ENCODE measurements around the gene CIPC. TPM values are rescaled to one million over a fixed set of nuclear protein-coding genes. Genes with fewer than 3 reads are reported as not detected.

The CIPC gene
- total and polyA plus RNA-seq, 8 donors: 18.6 to 24.3 (median 21.8) TPM

DNA sequence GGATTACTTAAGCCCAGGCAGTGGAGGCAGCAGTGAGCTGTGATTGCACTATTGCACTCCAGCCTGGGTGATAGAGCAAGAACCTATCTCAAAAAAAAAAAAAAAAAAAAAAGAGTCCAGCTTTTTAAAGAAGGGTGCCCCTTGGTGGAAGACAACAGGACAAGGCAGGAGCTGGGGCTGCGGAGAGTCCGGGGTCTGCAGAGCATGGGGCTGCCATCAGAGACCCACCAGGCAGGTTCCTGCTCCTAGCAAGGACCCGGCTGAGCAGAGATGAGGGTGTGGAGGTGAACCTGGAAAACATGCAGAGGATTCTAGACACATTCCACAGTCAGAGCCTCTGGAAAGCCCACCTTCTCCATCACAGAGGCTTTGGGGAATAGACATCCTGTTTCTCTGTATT lies 21.0 kb upstream of the CIPC start:
- peaks cover 0 to 4% of the 10 kb centered on the region in 2 donors for H3K9me3 ChIP-seq

DNA sequence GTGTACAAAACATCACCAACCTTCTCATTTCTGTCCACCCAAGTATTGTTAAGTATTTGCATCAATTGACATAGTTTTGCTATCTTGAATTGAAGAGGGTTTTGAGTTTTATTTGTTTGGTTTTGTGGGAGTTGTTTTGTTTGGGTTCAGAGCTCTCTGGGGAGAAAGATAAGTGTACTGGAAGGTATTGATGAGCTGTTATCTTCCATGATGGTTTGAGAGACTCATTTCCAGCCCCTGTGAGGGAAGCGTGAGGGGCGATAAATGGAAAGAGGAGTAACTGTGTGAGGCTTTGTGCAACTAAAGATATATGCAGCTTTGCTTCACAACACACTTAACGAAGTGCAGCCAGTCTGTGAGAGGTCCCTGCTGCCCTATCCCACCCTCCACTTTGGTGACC lies 15.7 kb upstream of the CIPC start:
- intact Hi-C loops (cut with DNase I): no loop called here
- no peak overlapping the region for H3K4me3 ChIP-seq
- ATAC-seq: no peak

More for the DNA sequence above, 21.0 kb upstream of the CIPC start:
- Histone ChIP-seq H3K4me3 (no peak overlapping the region), H3K36me3 (no peaks in the 10 kb centered on the region), H3K27me3 (no peaks in the 10 kb centered on the region), H3K27ac (peak overlapping the region; percentile 83 to 85), H3K4me1 (peaks cover 10 to 34% of the 10 kb centered on the region in 2 donors)
- intact Hi-C loops (cut with DNase I): no loop called here
- DNase-seq (no peak), ATAC-seq (no peak)
- TF ChIP-seq, protein P1, sequence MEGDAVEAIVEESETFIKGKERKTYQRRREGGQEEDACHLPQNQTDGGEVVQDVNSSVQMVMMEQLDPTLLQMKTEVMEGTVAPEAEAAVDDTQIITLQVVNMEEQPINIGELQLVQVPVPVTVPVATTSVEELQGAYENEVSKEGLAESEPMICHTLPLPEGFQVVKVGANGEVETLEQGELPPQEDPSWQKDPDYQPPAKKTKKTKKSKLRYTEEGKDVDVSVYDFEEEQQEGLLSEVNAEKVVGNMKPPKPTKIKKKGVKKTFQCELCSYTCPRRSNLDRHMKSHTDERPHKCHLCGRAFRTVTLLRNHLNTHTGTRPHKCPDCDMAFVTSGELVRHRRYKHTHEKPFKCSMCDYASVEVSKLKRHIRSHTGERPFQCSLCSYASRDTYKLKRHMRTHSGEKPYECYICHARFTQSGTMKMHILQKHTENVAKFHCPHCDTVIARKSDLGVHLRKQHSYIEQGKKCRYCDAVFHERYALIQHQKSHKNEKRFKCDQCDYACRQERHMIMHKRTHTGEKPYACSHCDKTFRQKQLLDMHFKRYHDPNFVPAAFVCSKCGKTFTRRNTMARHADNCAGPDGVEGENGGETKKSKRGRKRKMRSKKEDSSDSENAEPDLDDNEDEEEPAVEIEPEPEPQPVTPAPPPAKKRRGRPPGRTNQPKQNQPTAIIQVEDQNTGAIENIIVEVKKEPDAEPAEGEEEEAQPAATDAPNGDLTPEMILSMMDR (IDR thresholded peaks at IDR 0.05): no peak

DNA sequence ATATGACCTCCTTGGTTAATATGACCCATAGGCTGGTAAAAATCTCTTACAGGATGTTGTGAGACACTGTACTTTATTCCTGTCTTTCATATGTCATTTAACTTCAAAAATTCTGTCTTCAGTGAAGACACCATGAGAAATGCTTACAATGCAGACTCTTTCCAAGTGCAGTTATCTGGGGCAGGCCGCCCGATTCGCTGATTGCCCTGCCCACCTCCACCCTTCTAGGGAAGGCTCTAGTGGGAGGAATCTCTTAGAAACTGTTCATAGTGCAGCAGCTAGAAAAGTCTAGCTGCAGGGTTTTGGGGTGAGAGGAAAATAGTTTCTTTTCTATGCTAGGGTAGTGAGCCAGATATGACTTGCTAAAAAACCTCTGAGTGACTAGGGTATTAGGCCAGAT lies 15.0 kb upstream of the CIPC start:
- Histone ChIP-seq H3K27me3 (no peaks in the 10 kb centered on the region), H3K9me3 (peaks cover 0 to 4% of the 10 kb centered on the region in 2 donors), H3K4me1 (peaks cover 0 to under 1% of the 10 kb centered on the region in 2 donors), H3K4me3 (no peak overlapping the region), H3K27ac (no peak overlapping the region), H3K36me3 (no peaks in the 10 kb centered on the region)
- no peak for DNase-seq
- no peak for ATAC-seq
- TF ChIP-seq, protein P1 (IDR thresholded peaks at IDR 0.05): no peak
- intact Hi-C loops (cut with DNase I): no loop called here

More for the DNA sequence above, 15.7 kb upstream of the CIPC start:
- Histone ChIP-seq H3K27ac (no peak overlapping the region), H3K4me1 (peaks cover 0 to 7% of the 10 kb centered on the region in 2 donors), H3K27me3 (no peaks in the 10 kb centered on the region), H3K9me3 (peaks cover 0 to 4% of the 10 kb centered on the region in 2 donors), H3K36me3 (no peaks in the 10 kb centered on the region)
- DNase-seq: no peak
- TF ChIP-seq, protein P1 (IDR thresholded peaks at IDR 0.05): no peak

DNA sequence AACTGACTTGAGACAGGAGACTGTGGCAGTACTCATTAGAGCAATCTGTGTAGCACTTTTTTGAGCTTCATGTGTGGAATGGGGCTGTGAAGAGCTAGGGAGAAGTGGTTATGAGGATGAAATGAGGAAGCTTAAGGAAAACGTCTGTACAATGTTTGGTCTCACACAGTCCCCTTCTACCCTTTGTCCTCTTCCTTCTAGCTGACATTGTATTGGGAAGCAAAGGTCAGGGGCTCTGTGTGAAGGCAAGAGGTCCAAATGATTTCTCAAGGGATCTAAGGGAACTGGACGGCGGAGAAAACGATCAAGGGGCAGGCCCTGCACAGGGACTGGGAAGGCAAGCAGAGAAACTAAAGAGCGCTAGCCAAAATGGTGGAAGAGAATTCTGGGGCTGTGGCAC lies 13.1 kb upstream of the CIPC start:
- H3K27ac ChIP-seq: no peak overlapping the region
- H3K9me3 ChIP-seq: peaks cover 0 to 2% of the 10 kb centered on the region in 2 donors
- intact Hi-C loops (cut with DNase I): no loop called here
- no peaks in the 10 kb centered on the region for H3K27me3 ChIP-seq
- H3K36me3 ChIP-seq: no peaks in the 10 kb centered on the region
- ATAC-seq: no peak
- TF ChIP-seq, protein P1 (IDR thresholded peaks at IDR 0.05): no peak
- no peak overlapping the region for H3K4me3 ChIP-seq
- H3K4me1 ChIP-seq: peaks cover 0 to 4% of the 10 kb centered on the region in 2 donors
- DNase-seq: no peak

DNA sequence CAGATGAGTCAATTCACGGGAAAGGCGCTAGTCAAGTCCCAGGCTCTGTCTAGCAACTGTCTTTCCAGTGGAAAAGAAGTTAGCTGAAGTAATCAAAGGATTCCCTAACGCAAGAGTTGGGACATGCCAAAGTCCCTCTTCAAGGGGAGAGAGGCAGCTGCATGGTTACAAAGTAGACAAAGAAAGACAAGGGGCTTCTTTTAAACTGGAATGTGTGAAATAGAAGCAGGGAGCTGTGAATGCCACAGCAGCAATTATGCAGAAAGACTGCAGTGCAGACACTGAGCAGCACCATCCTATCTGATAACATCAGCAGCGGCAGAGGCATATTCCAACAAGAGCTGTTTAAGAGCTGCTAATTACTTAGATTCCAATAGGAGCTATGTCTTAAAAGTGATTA lies 12.5 kb upstream of the CIPC start:
- DNase-seq: no peak
- Histone ChIP-seq H3K9me3 (peaks cover 0 to under 1% of the 10 kb centered on the region in 2 donors), H3K27me3 (no peaks in the 10 kb centered on the region), H3K4me3 (no peak overlapping the region), H3K4me1 (peaks cover 0 to 4% of the 10 kb centered on the region in 2 donors), H3K36me3 (no peaks in the 10 kb centered on the region), H3K27ac (peak overlapping the region in 1 of 2 donors; percentile 29)
- intact Hi-C loops (cut with DNase I): no loop called here
- TF ChIP-seq, protein P1 (IDR thresholded peaks at IDR 0.05): no peak
- ATAC-seq: no peak
